Airway epithelial cell (primary cell): ENCODE results near the gene COASY. TPM values are rescaled to one million over a fixed set of nuclear protein-coding genes. Genes with fewer than 3 reads are reported as not detected.

Source experiments
- total RNA-seq: library from RNA; depleted of rRNA; stranded (reverse); fragments of >200 nt; gene quantifications from 2 replicates; pipeline ENCODE4 v1.2.3, GENCODE V29; 2015

COASY gene
- 45.0 and 59.5 TPM in 2 replicates for total RNA-seq

GRCh38 chr17:42561897-42562387, at the start of gene COASY:
Gene COASY (plus strand): TSS chr17:42562148. CDS start chr17:42562623, 475 bp downstream.

DNA sequence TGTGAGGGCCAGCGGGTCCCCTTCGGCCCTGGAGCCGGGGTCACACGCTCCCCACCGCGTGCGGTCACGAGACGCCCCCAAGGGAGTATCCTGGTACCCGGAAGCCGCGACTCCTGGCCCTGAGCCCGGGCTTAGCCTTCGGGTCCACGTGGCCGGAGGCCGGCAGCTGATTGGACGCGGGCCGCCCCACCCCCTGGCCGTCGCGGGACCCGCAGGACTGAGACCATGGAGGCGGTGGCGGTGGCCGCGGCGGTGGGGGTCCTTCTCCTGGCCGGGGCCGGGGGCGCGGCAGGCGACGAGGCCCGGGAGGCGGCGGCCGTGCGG, 25.9 kb upstream of the COASY start, which contains the start of gene NAGLU:
TSS of gene NAGLU (plus strand) at position 194 of the 324 bp plus-strand sequence. CDS start at position 226, 32 bp downstream.

DNA sequence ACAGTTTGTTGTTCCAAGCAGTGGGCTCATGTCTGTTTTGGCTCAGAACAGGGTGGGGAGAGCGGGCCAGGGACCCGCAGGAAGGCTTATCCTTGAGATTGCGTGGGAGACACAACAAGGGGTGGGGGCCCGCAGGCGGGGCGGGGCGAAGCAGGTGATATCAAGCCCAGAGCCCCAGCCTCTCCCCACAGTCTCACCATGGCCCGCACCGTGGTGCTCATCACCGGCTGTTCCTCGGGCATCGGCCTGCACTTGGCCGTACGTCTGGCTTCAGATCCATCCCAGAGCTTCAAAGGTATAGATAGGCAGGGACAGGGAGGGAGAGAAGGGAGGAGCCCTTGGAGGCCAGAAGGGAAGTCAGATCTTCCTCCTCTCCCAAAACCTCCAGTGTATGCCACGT, 9.2 kb upstream of the COASY start, which contains the start of gene HSD17B1:
TSS of gene HSD17B1 (plus strand) at position 188 of the 400 bp plus-strand sequence. CDS start at position 199, 11 bp downstream.

DNA sequence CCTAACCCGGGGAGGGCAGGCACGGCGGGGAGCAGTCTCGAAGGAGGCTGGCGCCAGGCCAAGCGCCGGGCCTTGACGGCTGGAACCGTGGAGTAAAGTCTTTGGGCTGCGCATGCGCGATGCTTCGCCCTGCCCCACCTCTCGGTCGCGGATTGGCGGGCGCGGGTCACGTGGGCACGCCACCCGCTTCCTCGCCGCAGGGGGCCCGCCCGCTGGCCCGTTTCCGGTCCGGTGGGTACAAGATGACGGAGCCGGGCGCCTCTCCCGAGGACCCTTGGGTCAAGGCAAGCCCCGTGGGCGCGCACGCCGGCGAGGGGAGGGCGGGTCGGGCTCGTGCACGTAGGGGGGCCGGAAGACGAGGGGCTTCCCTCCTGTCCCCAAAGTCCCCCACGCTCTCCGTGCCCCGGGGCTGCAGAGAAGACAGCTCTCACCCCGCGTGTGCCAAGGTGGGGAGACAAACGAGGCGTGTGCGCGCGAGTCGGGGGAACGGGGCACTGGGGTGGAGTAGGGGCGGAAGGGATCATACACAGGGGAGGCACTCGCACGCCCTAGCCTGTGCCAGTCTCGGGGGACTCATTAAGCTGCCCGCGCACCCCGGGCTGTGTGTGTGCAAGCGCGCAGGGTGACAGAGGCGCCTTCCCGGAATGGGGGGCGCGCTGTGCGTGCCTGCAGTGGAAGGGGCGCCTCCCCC, 5.1 kb downstream of the COASY start, which contains the start of gene MLX:
TSS of gene MLX (plus strand) at position 218 of the 691 bp plus-strand sequence. CDS start at position 243, 25 bp downstream.

GRCh38 chr17:42577532-42578281, 15.8 kb downstream of the COASY start, which contains the start of gene PSMC3IP:
Gene PSMC3IP (minus strand): TSS chr17:42577729. CDS start chr17:42577686, 43 bp downstream.

DNA sequence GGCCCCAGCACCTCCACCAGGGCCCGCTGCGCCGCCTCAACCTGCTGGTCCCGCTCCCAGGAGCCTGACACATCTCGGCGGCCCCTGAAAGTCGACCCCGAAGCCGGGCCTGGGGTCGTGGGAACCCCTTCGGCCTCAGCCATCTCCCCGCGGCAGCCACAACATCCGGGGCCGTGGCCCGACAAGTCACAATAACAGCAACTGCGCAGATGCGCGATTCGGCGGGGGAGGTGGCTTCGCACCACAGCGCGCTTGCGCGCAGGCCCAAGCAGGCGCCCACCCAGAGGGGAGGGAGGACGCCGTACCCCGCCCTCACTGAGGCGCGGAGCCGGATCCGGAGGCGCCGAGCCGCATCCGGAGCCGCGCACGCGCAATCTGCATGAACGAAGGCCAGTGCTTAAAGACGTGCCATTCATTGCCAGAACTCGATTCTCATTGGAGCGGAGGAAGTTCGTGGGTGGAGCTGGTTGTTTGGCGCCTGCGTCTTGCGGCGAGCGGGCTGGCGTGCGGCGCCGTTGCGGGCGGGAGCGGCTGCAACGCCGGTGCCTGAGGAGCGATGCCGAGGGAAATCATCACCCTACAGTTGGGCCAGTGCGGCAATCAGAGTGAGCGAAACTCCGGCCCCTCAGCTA, 47.4 kb downstream of the COASY start, which contains the start of the genes RETREG3 and TUBG1:
TSS of gene RETREG3 (minus strand) at position 193 of the 632 bp plus-strand sequence. CDS start at position 143, 50 bp downstream.
TSS of gene TUBG1 (plus strand) at position 502 of the 632 bp plus-strand sequence. CDS start at position 557, 55 bp downstream.

Other genes with a start within 250 kb of the COASY start
- 53.4 and 72.6 TPM in 2 replicates for gene STAT3, start 173.7 kb upstream of the COASY start, total RNA-seq
- 230 and 255 TPM in 2 replicates for gene CAVIN1, start 138.9 kb upstream of the COASY start, total RNA-seq
- 48.5 and 54.6 TPM in 2 replicates for gene ATP6V0A1, start 103.3 kb upstream of the COASY start, total RNA-seq
- gene NAGLU, start 25.9 kb upstream of the COASY start, total RNA-seq = 19.6 and 25.0 TPM in 2 replicates
- gene HSD17B1, start 9.2 kb upstream of the COASY start, total RNA-seq = 5.7 and 9.3 TPM in 2 replicates
- gene MLX, start 5.0 kb downstream of the COASY start, total RNA-seq = 21.3 and 33.7 TPM in 2 replicates
- 9.8 and 13.4 TPM in 2 replicates for gene PSMC3IP, start 15.6 kb downstream of the COASY start, total RNA-seq
- gene RETREG3, start 47.2 kb downstream of the COASY start, total RNA-seq = 47.0 and 57.5 TPM in 2 replicates
- gene TUBG1, start 47.5 kb downstream of the COASY start, total RNA-seq = 90.4 and 130 TPM in 2 replicates
- gene TUBG2, start 97.1 kb downstream of the COASY start, total RNA-seq = 8.5 and 9.0 TPM in 2 replicates
- gene PLEKHH3, start 114.8 kb downstream of the COASY start, total RNA-seq = 49.8 and 55.3 TPM in 2 replicates
- gene CCR10, start 119.7 kb downstream of the COASY start, total RNA-seq = 0.19 and 0.28 TPM in 2 replicates
- 4.1 and 4.2 TPM in 2 replicates for gene CNTNAP1, start 120.4 kb downstream of the COASY start, total RNA-seq
- 9.0 and 10.4 TPM in 2 replicates for gene EZH1, start 182.9 kb downstream of the COASY start, total RNA-seq
- gene RAMP2, start 199.1 kb downstream of the COASY start, total RNA-seq = 0.49 TPM in 1 of 2 replicates, not detected in the other
- gene VPS25, start 211.3 kb downstream of the COASY start, total RNA-seq = 98.8 and 108 TPM in 2 replicates
- gene WNK4, start 218.5 kb downstream of the COASY start, total RNA-seq = 0.09 TPM in 1 of 2 replicates, not detected in the other
- gene COA3, start 236.6 kb downstream of the COASY start, total RNA-seq = 78.8 and 81.6 TPM in 2 replicates
- 0.07 TPM in 1 of 2 replicates, not detected in the other for gene CNTD1, start 236.7 kb downstream of the COASY start, total RNA-seq